Keratinocyte (primary cell): ENCODE results near the gene PEMT. TPM values are rescaled to one million over a fixed set of nuclear protein-coding genes. Genes with fewer than 3 reads are reported as not detected.

Experiments
- DNase-seq: peaks from one replicate; pipeline ENCODE4 v3.0.0-alpha.2; 2011; ENCODE audit warnings: low read depth, missing footprints, low spot score
- FAIRE-seq: peaks from 2 replicates; lab custom pipeline; 2011; peaks lifted over from hg19 to GRCh38; lab: Jason Lieb, UNC
- H2AFZ ChIP-seq: 2 replicates; pipeline ENCODE4 v1.6.0; 2012; ENCODE audit warnings: low read length, control low read depth, inconsistent platforms; ENCODE audit not compliant: control insufficient read depth
- H3K27ac ChIP-seq: 2 replicates; pipeline ENCODE4 v1.5.1; 2011; ENCODE audit warnings: low read length; ENCODE audit not compliant: control insufficient read depth, insufficient read depth
- H3K27me3 ChIP-seq: 3 replicates; pipeline ENCODE4 v1.6.0; 2011; ENCODE audit warnings: low read length; ENCODE audit not compliant: control insufficient read depth, insufficient read depth; ENCODE audit errors: extremely low read depth
- H3K36me3 ChIP-seq, 2 experiments: 2 replicates in 1 of 2; 3 replicates in 1 of 2; pipeline ENCODE4 v1.5.1; 2011; ENCODE audit warnings: low read length in 2 of 2, mild to moderate bottlenecking in 1 of 2; ENCODE audit not compliant: control insufficient read depth in 2 of 2, insufficient read depth in 2 of 2; ENCODE audit errors: extremely low read depth in 1 of 2
- H3K4me1 ChIP-seq: 3 replicates; pipeline ENCODE4 v1.5.1; 2011; ENCODE audit warnings: low read length; ENCODE audit not compliant: control insufficient read depth, insufficient read depth; ENCODE audit errors: extremely low read depth
- H3K4me2 ChIP-seq: 3 replicates; pipeline ENCODE4 v1.6.0; 2011; ENCODE audit warnings: low read depth, low read length; ENCODE audit not compliant: control insufficient read depth, insufficient read depth; ENCODE audit errors: extremely low read depth
- H3K4me3 ChIP-seq, 3 experiments: fragments of 200-600 bp in 1 of 3; sonication (generic) in 1 of 3; 2 replicates in 2 of 3; 3 replicates in 1 of 3; pipeline ENCODE4 v1.5.1; 2011 to 2016; ENCODE audit warnings: low read length in 3 of 3, mild to moderate bottlenecking in 3 of 3, control low read depth in 2 of 3, inconsistent platforms in 1 of 3, low read depth in 1 of 3, mixed read lengths in 1 of 3, mixed run types in 1 of 3, moderate library complexity in 1 of 3; ENCODE audit not compliant: control insufficient read depth in 2 of 3, insufficient read depth in 2 of 3; ENCODE audit errors: extremely low read depth in 1 of 3
- H3K79me2 ChIP-seq: 2 replicates; pipeline ENCODE4 v1.6.0; 2012; ENCODE audit warnings: low read length; ENCODE audit not compliant: control insufficient read depth, insufficient read depth
- H3K9ac ChIP-seq: 3 replicates; pipeline ENCODE4 v1.6.0; 2011; ENCODE audit warnings: low read length; ENCODE audit not compliant: control insufficient read depth, insufficient read depth; ENCODE audit errors: extremely low read depth
- H3K9me1 ChIP-seq: 3 replicates; pipeline ENCODE4 v1.6.0; 2011; ENCODE audit warnings: low read length; ENCODE audit not compliant: control insufficient read depth, insufficient read depth; ENCODE audit errors: extremely low read depth
- H3K9me3 ChIP-seq: 2 replicates; pipeline ENCODE4 v1.5.1; 2012; ENCODE audit warnings: low read depth, low read length; ENCODE audit not compliant: control insufficient read depth
- H4K20me1 ChIP-seq: 3 replicates; pipeline ENCODE4 v1.6.0; 2011; ENCODE audit warnings: low read length; ENCODE audit not compliant: control insufficient read depth, insufficient read depth; ENCODE audit errors: extremely low read depth
- EZH2 ChIP-seq: IDR thresholded peaks from one replicate; pipeline ENCODE4 v1.6.1; 2012; ENCODE audit warnings: inconsistent platforms, mild to moderate bottlenecking, low read length, moderate library complexity
- dilution Hi-C: fragments of 300-500 bp; cut with MboI; formaldehyde crosslinking; loops from one replicate; pipeline ENCODE4 v1.7.0; 2020; ENCODE audit warnings: low sequenced_read_pairs; ENCODE audit not compliant: extremely low pct_ligation_motif_present
- polyA plus RNA-seq, 5 experiments: library from polyadenylated mRNA; depleted of rRNA in 3 of 5; stranded (reverse) in 3 of 5; stranded (forward) in 1 of 5; unstranded in 1 of 5; fragments of >200 nt; gene quantifications; 1 replicate in 1 of 5; 2 replicates in 3 of 5; 3 replicates in 1 of 5; pipeline versions ENCODE4 v1.2.1 to v1.2.3, GENCODE V29; 2011 to 2012; ENCODE audit warnings: missing spikeins in 2 of 5, low read depth in 1 of 5, low replicate concordance in 1 of 5
- TF ChIP-seq, protein P1 (sequence below), 3 experiments: IDR thresholded peaks in 1 of 3; conservative IDR thresholded peaks in 1 of 3; optimal IDR thresholded peaks in 1 of 3; 2 replicates in 2 of 3; 3 replicates in 1 of 3; pipeline versions ENCODE3 to v1.5.1; 2011; ENCODE audit warnings: low read length in 3 of 3, mild to moderate bottlenecking in 3 of 3, moderate library complexity in 2 of 3, control low read depth in 1 of 3, inconsistent platforms in 1 of 3; ENCODE audit not compliant: insufficient read depth in 2 of 3; ENCODE audit errors: extremely low read depth in 1 of 3

PEMT gene
- polyA plus RNA-seq, 1 donor (not counting 4 experiments of a cell fraction or from before 2014, with no cell fraction given): 17.7 TPM

DNA sequence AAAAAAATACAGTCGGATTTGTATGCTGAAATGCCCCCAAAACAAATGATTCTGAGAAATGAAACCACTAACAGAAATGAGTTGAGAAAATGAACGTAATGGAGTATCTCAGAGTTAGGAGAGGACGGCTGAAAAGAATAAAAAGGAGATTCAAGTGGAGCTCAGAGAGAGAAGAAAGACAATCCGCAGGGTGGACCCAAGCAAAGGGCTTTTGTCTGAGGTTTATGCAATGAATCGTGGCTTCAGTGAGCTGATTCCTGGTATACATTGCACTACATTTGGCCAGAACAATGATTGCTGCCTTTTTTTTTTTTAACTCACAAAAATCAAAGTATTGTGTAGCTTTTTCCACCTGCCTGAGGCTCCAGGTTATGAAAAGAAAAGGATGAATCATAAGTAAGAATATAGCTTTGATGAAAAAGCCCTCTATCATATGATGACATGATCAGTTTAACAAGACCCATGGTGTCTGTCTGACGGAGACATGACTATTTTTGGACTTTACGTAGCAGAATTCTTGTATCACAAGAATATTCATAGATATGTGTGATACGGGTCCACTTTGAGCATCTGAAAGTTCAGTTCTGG lies 119.1 kb downstream of the PEMT start:
- no peak overlapping the region for H2AFZ ChIP-seq
- no peaks in the 10 kb centered on the region for H3K9me1 ChIP-seq
- H3K9me3 ChIP-seq: no peaks in the 10 kb centered on the region
- peaks cover 25% of the 10 kb centered on the region for H3K27me3 ChIP-seq
- TF ChIP-seq EZH2: no peak
- TF ChIP-seq, protein P1, sequence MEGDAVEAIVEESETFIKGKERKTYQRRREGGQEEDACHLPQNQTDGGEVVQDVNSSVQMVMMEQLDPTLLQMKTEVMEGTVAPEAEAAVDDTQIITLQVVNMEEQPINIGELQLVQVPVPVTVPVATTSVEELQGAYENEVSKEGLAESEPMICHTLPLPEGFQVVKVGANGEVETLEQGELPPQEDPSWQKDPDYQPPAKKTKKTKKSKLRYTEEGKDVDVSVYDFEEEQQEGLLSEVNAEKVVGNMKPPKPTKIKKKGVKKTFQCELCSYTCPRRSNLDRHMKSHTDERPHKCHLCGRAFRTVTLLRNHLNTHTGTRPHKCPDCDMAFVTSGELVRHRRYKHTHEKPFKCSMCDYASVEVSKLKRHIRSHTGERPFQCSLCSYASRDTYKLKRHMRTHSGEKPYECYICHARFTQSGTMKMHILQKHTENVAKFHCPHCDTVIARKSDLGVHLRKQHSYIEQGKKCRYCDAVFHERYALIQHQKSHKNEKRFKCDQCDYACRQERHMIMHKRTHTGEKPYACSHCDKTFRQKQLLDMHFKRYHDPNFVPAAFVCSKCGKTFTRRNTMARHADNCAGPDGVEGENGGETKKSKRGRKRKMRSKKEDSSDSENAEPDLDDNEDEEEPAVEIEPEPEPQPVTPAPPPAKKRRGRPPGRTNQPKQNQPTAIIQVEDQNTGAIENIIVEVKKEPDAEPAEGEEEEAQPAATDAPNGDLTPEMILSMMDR (optimal IDR thresholded peaks at IDR 0.05 in 1 of 3, IDR thresholded peaks at IDR 0.05 in 1 of 3, conservative IDR thresholded peaks at IDR 0.05 in 1 of 3; ENCODE audit: extremely low read depth in 1 of 3, insufficient read depth in 2 of 3, low read length in 3 of 3): no peak
- no peaks in the 10 kb centered on the region for H3K4me1 ChIP-seq
- H3K27ac ChIP-seq: no peak overlapping the region
- FAIRE-seq (no peak), DNase-seq (no peak)
- H3K4me3 ChIP-seq: no peak overlapping the region
- H3K9ac ChIP-seq: no peak overlapping the region
- H3K36me3 ChIP-seq: no peaks in the 10 kb centered on the region
- H3K79me2 ChIP-seq: peaks cover 6% of the 10 kb centered on the region
- H4K20me1 ChIP-seq: no peaks in the 10 kb centered on the region
- H3K4me2 ChIP-seq: no peak overlapping the region
- dilution Hi-C loops: no loop called here

DNA sequence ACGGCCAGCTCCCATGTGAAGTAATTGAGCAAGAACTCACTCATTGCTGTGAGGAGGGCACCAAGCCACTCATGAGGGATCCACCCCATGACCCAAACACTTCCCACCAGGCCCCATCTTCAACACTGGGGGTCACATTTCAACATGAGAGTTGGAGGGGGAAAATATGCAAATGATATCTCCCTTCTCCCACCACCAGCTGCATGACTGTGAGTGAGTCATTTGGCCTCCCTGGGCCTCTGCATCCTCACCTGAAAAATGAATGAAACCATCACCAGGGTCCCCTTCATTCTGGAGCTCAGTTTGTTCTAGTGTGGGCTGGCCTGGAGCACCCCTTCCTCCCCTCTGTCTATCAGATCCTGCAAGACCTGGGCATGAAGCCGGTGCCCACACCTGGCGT lies 121.5 kb downstream of the PEMT start:
- no peak for DNase-seq
- H3K9ac ChIP-seq: no peak overlapping the region
- no peak overlapping the region for H3K4me2 ChIP-seq
- H3K27ac ChIP-seq: no peak overlapping the region
- no peaks in the 10 kb centered on the region for H3K9me3 ChIP-seq
- no peaks in the 10 kb centered on the region for H3K79me2 ChIP-seq
- H3K36me3 ChIP-seq: no peaks in the 10 kb centered on the region
- no peak overlapping the region for H3K4me3 ChIP-seq
- no peak for FAIRE-seq
- no peak overlapping the region for H2AFZ ChIP-seq
- TF ChIP-seq EZH2: no peak
- TF ChIP-seq, protein P1 (optimal IDR thresholded peaks at IDR 0.05 in 1 of 3, IDR thresholded peaks at IDR 0.05 in 1 of 3, conservative IDR thresholded peaks at IDR 0.05 in 1 of 3; ENCODE audit: extremely low read depth in 1 of 3, insufficient read depth in 2 of 3, low read length in 3 of 3): no peak
- no peaks in the 10 kb centered on the region for H3K4me1 ChIP-seq
- H4K20me1 ChIP-seq: no peaks in the 10 kb centered on the region
- H3K9me1 ChIP-seq: no peaks in the 10 kb centered on the region
- H3K27me3 ChIP-seq: peaks cover 34% of the 10 kb centered on the region
- dilution Hi-C loops: no loop called here
